ENCODE measurements around the gene SAMD14. TPM values are rescaled to one million over a fixed set of nuclear protein-coding genes. Genes with fewer than 3 reads are reported as not detected.

The SAMD14 gene
- total RNA-seq, 1 donor from 2014 or later: 27.6 TPM

DNA sequence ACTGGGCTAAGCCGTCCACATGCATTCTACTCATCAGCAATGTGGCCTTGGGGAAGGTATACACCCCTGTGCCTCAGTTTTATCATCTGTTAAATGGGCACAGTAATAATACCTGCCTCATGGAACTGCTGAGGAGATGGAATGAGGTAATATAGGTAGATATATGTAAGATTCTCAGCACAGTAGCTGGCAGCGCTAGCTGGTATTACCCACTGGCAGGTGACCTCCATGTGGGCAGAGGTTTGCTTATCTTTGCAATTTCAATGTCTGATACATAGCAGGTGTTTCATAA lies 34.7 kb upstream of the SAMD14 start:
- Mint-ChIP-seq H3K27me3 (ENCODE audit: low read depth) (no peaks in the 10 kb centered on the region), H3K9me3 (ENCODE audit: low read depth) (no peaks in the 10 kb centered on the region), H3K27ac (ENCODE audit: unreplicated experiment) (no peak overlapping the region), H3K4me1 (ENCODE audit: low read depth) (peaks cover 28% of the 10 kb centered on the region), H3K4me3 (ENCODE audit: unreplicated experiment) (no peak overlapping the region), H3K36me3 (ENCODE audit: low read depth) (no peaks in the 10 kb centered on the region)
- TF ChIP-seq, protein P1, sequence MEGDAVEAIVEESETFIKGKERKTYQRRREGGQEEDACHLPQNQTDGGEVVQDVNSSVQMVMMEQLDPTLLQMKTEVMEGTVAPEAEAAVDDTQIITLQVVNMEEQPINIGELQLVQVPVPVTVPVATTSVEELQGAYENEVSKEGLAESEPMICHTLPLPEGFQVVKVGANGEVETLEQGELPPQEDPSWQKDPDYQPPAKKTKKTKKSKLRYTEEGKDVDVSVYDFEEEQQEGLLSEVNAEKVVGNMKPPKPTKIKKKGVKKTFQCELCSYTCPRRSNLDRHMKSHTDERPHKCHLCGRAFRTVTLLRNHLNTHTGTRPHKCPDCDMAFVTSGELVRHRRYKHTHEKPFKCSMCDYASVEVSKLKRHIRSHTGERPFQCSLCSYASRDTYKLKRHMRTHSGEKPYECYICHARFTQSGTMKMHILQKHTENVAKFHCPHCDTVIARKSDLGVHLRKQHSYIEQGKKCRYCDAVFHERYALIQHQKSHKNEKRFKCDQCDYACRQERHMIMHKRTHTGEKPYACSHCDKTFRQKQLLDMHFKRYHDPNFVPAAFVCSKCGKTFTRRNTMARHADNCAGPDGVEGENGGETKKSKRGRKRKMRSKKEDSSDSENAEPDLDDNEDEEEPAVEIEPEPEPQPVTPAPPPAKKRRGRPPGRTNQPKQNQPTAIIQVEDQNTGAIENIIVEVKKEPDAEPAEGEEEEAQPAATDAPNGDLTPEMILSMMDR (IDR thresholded peaks at IDR 0.05): no peak
- DNase-seq (ENCODE audit: low spot score): no peak

DNA sequence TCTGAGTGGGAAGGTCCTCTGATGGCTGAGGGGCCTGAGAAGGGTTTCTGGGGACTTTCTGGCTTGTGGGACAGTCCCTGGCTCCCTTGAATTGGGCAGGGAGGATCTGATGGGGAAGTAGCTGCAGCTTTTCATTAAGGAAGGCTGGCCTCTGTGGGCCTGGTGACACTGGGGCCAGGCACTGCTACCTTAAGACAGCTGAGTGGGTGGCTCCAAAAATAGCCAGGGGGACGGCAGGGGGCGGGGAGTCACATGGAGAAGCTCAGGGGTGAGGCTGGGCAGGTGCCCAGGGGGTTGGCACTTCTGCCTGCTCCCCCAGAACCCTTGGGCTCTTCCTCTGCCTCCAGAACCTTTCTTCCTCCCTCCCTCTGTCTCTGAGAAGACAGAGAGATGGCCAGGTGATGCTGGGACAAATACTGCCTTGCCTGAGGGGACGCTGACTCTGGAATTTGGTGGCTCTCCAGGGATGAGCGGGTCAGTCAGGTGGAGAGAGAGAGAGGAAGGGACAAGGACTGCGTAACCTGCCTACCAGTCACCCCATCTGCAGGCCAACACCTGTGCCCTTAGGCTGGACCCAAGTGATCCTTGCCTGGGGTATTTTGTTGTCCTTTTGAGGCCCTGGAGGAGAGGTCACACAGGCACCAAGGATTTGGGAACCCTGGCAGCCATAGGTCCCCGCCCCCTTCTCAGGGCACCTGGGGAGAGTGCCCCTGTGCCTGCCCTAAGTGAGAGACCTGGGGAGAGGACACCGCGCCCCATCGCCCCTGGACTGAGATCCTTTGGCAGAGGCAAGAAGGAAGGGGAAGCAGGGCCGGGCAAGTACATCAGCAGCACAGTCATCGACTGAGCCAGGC lies 34.1 kb upstream of the SAMD14 start:
- H3K4me1 Mint-ChIP-seq (ENCODE audit: low read depth): peaks cover 23% of the 10 kb centered on the region

DNA sequence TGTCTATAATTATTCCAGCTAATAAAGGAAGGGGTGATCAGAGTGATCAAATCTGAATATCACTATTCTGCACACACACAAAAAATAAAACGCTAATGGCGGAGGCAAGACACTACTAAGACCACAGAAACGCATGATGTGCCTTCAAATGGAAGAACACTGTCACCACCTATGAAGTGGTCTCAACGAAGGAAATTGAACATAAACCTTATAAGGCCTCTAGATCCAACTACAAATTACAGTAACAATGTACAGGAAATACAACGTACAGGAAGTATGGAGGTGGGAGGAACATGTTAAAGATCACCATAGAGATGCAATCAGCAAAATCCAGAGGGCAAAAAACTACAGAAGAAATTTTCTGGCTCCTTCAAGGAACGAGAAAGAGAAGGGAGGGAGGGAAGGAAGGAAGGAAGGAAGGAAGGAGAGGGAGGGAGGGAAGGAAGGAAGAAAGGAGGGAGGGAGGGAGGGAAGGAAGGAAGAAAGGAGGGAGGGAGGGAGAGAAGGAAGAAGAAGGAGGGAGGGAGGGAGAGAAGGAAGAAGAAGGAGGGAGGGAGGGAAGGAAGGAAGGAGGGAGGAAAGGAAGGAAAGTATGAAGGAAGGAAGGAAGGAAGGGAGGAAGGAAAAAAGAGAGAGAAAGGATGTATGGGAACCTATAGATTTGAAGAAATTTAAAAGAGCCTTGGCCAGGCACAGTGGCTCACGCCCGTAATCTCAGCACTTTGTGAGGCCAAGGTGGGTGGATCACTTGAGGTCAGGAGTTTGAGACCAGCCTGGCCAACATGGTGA lies 32.7 kb upstream of the SAMD14 start:
- Mint-ChIP-seq H3K36me3 (ENCODE audit: low read depth) (no peaks in the 10 kb centered on the region), H3K9me3 (ENCODE audit: low read depth) (no peaks in the 10 kb centered on the region), H3K4me1 (ENCODE audit: low read depth) (peaks cover 18% of the 10 kb centered on the region), H3K4me3 (ENCODE audit: unreplicated experiment) (no peak overlapping the region), H3K27me3 (ENCODE audit: low read depth) (no peaks in the 10 kb centered on the region), H3K27ac (ENCODE audit: unreplicated experiment) (no peak overlapping the region)
- no peak for DNase-seq (ENCODE audit: low spot score)
- TF ChIP-seq, protein P1 (IDR thresholded peaks at IDR 0.05): no peak

More for the DNA sequence above, 34.1 kb upstream of the SAMD14 start:
- Mint-ChIP-seq H3K27me3 (ENCODE audit: low read depth) (no peaks in the 10 kb centered on the region), H3K36me3 (ENCODE audit: low read depth) (no peaks in the 10 kb centered on the region), H3K4me3 (ENCODE audit: unreplicated experiment) (no peak overlapping the region), H3K27ac (ENCODE audit: unreplicated experiment) (no peak overlapping the region), H3K9me3 (ENCODE audit: low read depth) (no peaks in the 10 kb centered on the region)
- DNase-seq (ENCODE audit: low spot score): no peak
- TF ChIP-seq, protein P1 (IDR thresholded peaks at IDR 0.05): no peak

DNA sequence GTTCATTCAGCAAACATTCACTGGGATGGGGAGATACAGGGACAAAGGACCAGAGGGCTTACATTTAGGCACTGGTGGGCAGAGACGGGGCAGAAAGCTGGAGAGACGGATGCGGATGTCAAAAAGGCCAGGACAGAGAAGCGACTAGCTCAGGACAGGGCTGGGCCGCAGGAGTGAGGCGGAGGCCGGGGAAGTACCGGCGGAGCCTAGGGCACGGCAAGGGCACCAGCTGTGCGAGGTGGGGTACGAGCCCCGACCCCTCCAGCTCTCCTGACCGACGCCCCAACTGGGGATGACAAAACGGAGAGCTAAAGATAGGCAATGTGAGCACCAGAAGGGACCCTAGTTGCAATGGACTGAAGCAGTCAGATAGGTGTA lies 31.9 kb upstream of the SAMD14 start:
- H3K36me3 Mint-ChIP-seq (ENCODE audit: low read depth): no peaks in the 10 kb centered on the region

More for the DNA sequence above, 31.9 kb upstream of the SAMD14 start:
- Mint-ChIP-seq H3K4me3 (ENCODE audit: unreplicated experiment) (peak overlapping the region; percentile 80), H3K9me3 (ENCODE audit: low read depth) (no peaks in the 10 kb centered on the region), H3K27me3 (ENCODE audit: low read depth) (no peaks in the 10 kb centered on the region), H3K4me1 (ENCODE audit: low read depth) (peaks cover 18% of the 10 kb centered on the region), H3K27ac (ENCODE audit: unreplicated experiment) (no peak overlapping the region)
- no peak for DNase-seq (ENCODE audit: low spot score)
- TF ChIP-seq, protein P1 (IDR thresholded peaks at IDR 0.05): no peak

All from chondrocyte (in vitro differentiated cells).